ENCODE measurements around the gene SEMA6A. TPM values are rescaled to one million over a fixed set of nuclear protein-coding genes. Genes with fewer than 3 reads are reported as not detected.

Gene SEMA6A
- total and polyA plus RNA-seq, 10 of the 15 experiments (the other 5 are each of a cell fraction or from before 2014, with no cell fraction given), result 0.16 to 10.2 (median 1.1) TPM

GRCh38 chr5:116454417-116454927 is 120.2 kb downstream of the SEMA6A start:
- DNase-seq (ENCODE audit: low read depth, low spot score) (peak; percentile 63), FAIRE-seq (peak; percentile 74), ATAC-seq (peak; percentile 97)
- Histone ChIP-seq H3K36me3 (ENCODE audit: control insufficient read depth in 2 of 2, insufficient read depth in 2 of 2, low read length in 1 of 2) (no peaks in the 10 kb centered on the region), H3K79me2 (ENCODE audit: control insufficient read depth, insufficient read depth, low read length) (no peaks in the 10 kb centered on the region), H3K4me3 (no peak overlapping the region), H4K20me1 (ENCODE audit: control insufficient read depth, insufficient read depth) (no peaks in the 10 kb centered on the region), H2AFZ (ENCODE audit: control insufficient read depth, low read depth, low read length) (no peak overlapping the region), H3K4me1 (ENCODE audit: control insufficient read depth, insufficient read depth, low read length) (peaks cover 10% of the 10 kb centered on the region), H3K9me3 (replicated peaks; ENCODE audit: control insufficient read depth, insufficient read depth, low read length) (no peaks in the 10 kb centered on the region), H3K4me2 (ENCODE audit: control insufficient read depth, insufficient read depth) (peak overlapping the region; percentile 67), H3K9ac (ENCODE audit: control insufficient read depth, insufficient read depth, low read length) (no peak overlapping the region), H3K27ac (ENCODE audit: control insufficient read depth, insufficient read depth) (no peak overlapping the region), H3K27me3 (replicated peaks in 1 of 2; ENCODE audit: control insufficient read depth in 2 of 2, insufficient read depth in 2 of 2, low read length in 1 of 2) (no peaks in the 10 kb centered on the region)
- WGBS (ENCODE audit: insufficient coverage, insufficient replicate concordance, low lambda C conversion rate, missing lambda C conversion rate), result 20% methylated on average over 9 of the region's 9 CpGs
- in situ Hi-C loops (cut with MboI), result no loop called here
- no TSS peak for BruUV-seq (replicated peaks)
- ChIA-PET SMC1A (ENCODE audit: uncharacterized antibody, unreplicated experiment) (interaction anchor here (0.7 to 4.5 kb wide), 15 partner anchors 9 to 320 kb away, joined by 3 to 25 read pairs (median 5); no protein-coding TSS in a partner anchor), RAD21 (ENCODE audit: unreplicated experiment) (interaction anchor here (0.8 to 2.1 kb wide), 3 partner anchors 12 to 96 kb away, joined by 3 to 14 read pairs (median 7); no protein-coding TSS in a partner anchor), CTCF (interaction anchor here (0.8 to 2.4 kb wide), 4 partner anchors 81 to 589 kb away, joined by 3 to 6 read pairs (median 3); no protein-coding TSS in a partner anchor), POLR2A (no interaction called here)
- intact Hi-C loops (cut with micrococcal nuclease; ENCODE audit: unreplicated experiment), result loop anchor here (10.0 kb wide), 2 partner anchors 180 to 320 kb away; no protein-coding TSS in a partner anchor
- TF ChIP-seq MEF2A (IDR thresholded peaks at IDR 0.05; ENCODE audit: insufficient read depth, low read depth, low read length), result peak; percentile 44; the same call in 1 of the 2 replicates
- TF ChIP-seq DPF2 (IDR thresholded peaks at IDR 0.05), result 0 out of 2 replicates have a peak, but pooled peaks have one; percentile 48
- no peak for TF ChIP-seq HDAC2 (IDR thresholded peaks at IDR 0.05)
- peak; percentile 52; the same call in 1 of the 2 replicates for TF ChIP-seq PKNOX1 (IDR thresholded peaks at IDR 0.05)
- peak; percentile 75; the same call in 1 of the 2 replicates for TF ChIP-seq HDGF (IDR thresholded peaks at IDR 0.05)
- TF ChIP-seq USF2 (IDR thresholded peaks at IDR 0.05; ENCODE audit: borderline replicate concordance, low read depth, low read length), result no peak
- peak; percentile 97 for TF ChIP-seq RUNX3 (IDR thresholded peaks at IDR 0.05; ENCODE audit: low read length)
- TF ChIP-seq BRCA1 (IDR thresholded peaks at IDR 0.05; ENCODE audit: low read depth, low read length), result no peak
- TF ChIP-seq SKIL (IDR thresholded peaks at IDR 0.05; ENCODE audit: low read depth, poor library complexity, severe bottlenecking), result peak; percentile 74
- TF ChIP-seq ATF7 (IDR thresholded peaks at IDR 0.05; ENCODE audit: low read depth), result peak; percentile 73
- no peak for TF ChIP-seq HCFC1 (IDR thresholded peaks at IDR 0.05; ENCODE audit: low read length)
- peak; percentile 79 for TF ChIP-seq BCL11A (IDR thresholded peaks at IDR 0.05; ENCODE audit: low read depth, low read length)
- peak; percentile 59 for TF ChIP-seq NFIC (IDR thresholded peaks at IDR 0.05; ENCODE audit: low read depth, low read length)
- TF ChIP-seq SIN3A (IDR thresholded peaks at IDR 0.05; ENCODE audit: low read depth, low read length), result no peak
- no peak for TF ChIP-seq EGR1 (IDR thresholded peaks at IDR 0.05; ENCODE audit: borderline replicate concordance in 1 of 2, low read depth in 2 of 2, low read length in 2 of 2)
- TF ChIP-seq ATF2 (IDR thresholded peaks at IDR 0.05; ENCODE audit: low read length), result peak; percentile 65; the same call in 1 of the 2 replicates
- no peak for TF ChIP-seq CEBPB (IDR thresholded peaks at IDR 0.05; ENCODE audit: borderline replicate concordance in 1 of 2, low read depth in 2 of 2, low read length in 2 of 2)
- TF ChIP-seq NFXL1 (IDR thresholded peaks at IDR 0.05; ENCODE audit: borderline replicate concordance), result no peak
- peak; percentile 91 to 93 for TF ChIP-seq IKZF2 (IDR thresholded peaks at IDR 0.05)
- no peak for TF ChIP-seq YY1 (IDR thresholded peaks at IDR 0.05; ENCODE audit: low read depth, low read length)
- TF ChIP-seq CBFB (IDR thresholded peaks at IDR 0.05; ENCODE audit: low read depth), result peak; percentile 76; the same call in 1 of the 2 replicates
